GM11168 (cell line): ENCODE results near the gene JMJD8.

Experiments
- in situ Hi-C: fragments of 300-500 bp; cut with MboI; formaldehyde crosslinking; loops from one replicate; pipeline ENCODE4 v1.12.0; 2022; ENCODE audit warnings: low sequenced_read_pairs; ENCODE audit not compliant: unreplicated experiment

Gene JMJD8, protein sequence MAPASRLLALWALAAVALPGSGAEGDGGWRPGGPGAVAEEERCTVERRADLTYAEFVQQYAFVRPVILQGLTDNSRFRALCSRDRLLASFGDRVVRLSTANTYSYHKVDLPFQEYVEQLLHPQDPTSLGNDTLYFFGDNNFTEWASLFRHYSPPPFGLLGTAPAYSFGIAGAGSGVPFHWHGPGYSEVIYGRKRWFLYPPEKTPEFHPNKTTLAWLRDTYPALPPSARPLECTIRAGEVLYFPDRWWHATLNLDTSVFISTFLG

GRCh38 chr16:684071-684794 is at the start of gene JMJD8:
Gene JMJD8, minus strand, starts transcription at chr16:684334. Its CDS starts 15 bp downstream, at chr16:684319.
- in situ Hi-C loops: no loop called here

DNA sequence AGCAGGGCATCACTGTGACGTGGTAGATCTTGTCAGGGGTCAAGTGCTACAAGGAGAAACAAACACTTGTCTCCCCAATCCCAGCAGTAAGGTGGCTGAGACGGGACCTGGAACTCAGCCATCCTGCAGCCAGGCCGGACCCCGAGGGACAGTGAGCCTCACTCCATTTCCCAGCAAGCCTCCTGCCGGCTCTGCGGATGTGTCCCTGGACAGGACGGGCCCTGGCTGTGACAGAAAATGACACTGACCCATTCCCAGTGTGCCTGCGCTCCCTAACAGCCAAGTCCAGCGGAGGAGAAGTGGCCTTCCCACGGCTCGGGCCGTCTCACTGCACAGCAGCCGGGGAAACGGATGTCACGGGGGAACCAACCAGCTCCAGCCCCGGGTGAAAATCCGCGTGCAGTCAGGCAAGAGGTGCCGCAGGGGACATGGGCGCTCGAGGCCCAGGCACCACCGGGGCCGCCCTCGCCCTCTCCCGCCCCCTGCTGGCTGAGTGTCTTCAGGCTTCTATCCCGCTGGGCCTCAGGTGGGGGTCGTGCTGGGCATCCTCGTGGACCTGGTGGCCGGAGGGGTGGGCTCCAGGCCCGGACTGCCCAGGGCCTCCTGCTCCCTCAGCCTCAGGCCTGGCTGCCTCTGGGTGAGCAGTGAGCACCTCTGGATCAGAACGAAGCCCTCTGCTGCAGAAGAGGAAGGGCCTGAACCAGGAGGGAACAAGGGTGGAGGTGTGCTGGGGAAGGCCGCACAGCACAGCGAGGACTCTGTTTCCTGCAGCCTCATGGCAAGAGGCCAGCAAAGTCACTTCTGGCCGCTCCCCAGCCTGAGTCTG is 49.5 kb upstream of the JMJD8 start:
- in situ Hi-C loops: no loop called here

DNA sequence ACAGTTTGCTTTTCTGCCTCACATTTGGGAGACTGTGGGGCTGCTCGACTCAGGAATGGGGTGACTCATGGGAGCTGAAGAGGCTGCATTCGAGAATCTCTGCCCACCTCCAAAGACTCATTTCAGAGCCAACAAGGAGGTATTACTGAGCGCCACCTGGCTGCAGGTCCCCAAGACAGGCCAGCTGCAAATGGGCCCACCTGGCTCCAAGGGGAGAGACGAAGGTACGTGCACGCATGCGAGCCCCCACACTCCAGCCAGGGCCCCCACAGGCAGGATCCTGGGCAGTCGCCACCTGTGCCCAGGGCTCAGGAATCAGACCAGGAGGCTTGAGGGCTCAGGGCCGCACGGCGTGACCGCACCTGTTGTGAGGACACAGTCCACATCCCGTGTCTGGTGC is 48.8 kb upstream of the JMJD8 start:
- in situ Hi-C loops: no loop called here

DNA sequence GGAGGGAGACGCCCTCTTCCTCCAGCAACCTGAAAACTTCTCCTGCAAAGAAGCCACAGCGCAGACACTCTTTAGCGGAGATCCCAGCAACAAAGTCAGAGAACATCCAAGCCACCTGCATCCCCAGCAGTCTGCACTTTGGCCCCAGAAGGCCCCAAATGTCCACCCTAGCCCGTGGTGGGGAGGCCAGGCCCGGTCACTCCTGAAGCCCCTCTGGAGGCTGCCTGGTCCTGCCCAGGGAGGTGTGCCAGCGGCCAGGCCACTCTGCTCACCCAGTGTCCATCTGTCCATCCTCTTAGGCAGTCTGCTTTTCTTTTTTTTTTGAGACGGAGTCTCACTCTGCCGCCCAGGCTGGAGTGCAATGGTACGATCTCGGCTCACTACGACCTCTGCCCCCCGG is 48.2 kb upstream of the JMJD8 start:
- in situ Hi-C loops: no loop called here

- in situ Hi-C loops: no loop called here
Measured at GRCh38 chr16:730666-731509, 46.8 kb upstream of the JMJD8 start.

- in situ Hi-C loops: no loop called here
Measured at GRCh38 chr16:729768-730665, 45.9 kb upstream of the JMJD8 start.

- in situ Hi-C loops: no loop called here
Measured at GRCh38 chr16:728890-729744, 45.0 kb upstream of the JMJD8 start.

- in situ Hi-C loops: no loop called here
Measured at GRCh38 chr16:728131-728889, 44.2 kb upstream of the JMJD8 start.

DNA sequence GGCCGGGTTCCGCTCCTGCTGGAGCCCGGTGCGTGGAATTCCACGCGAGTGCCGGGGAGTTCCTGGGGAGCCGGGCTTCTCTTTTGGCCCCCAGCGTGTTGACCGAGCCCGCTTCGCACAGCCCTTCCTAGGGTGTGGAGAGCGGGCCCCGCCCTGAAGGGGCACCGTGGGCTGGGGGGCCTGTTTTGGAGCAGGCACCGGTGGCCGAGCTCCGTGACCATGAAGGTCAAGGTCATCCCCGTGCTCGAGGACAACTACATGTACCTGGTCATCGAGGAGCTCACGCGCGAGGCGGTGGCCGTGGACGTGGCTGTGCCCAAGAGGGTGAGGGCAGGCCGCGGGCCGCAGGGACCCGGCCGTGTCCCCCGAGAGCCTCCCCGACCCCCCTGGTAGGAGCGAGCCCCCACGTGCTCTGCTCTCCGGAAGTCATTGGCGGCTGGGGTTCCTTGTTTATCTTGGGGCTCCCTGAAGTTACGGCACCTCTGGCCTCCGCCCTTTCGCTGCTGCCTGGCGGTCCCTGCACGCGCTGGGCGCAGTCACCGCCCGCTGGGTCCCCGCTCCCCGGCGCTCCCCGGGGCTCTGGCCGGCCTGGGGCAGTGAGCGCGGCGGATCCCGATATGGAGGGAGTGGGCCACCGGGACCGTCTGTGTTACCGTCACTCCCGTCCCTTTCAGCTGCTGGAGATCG is 43.3 kb upstream of the JMJD8 start:
- in situ Hi-C loops: no loop called here

- in situ Hi-C loops: no loop called here
Measured at GRCh38 chr16:726438-727290, 42.5 kb upstream of the JMJD8 start, which contains the start of the genes CCDC78 and HAGHL. Gene CCDC78, minus strand, starts transcription at chr16:726443. Its CDS starts 76 bp downstream, at chr16:726367. Gene HAGHL, plus strand, starts transcription at chr16:727106. Its CDS starts 404 bp downstream, at chr16:727510.

DNA sequence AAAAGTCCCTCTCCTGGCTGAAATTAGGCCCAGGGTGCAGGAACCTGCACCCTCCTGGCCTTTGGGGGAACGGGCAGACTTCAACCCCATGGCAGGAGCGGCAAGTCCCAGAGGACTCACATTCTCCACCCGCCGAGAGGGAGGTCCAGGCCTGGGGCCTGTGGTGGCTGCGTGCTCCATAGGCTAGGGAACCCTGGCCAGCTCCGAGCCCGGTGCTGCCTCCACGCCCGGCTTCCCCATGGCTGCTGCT is 42.0 kb upstream of the JMJD8 start:
- in situ Hi-C loops: no loop called here

DNA sequence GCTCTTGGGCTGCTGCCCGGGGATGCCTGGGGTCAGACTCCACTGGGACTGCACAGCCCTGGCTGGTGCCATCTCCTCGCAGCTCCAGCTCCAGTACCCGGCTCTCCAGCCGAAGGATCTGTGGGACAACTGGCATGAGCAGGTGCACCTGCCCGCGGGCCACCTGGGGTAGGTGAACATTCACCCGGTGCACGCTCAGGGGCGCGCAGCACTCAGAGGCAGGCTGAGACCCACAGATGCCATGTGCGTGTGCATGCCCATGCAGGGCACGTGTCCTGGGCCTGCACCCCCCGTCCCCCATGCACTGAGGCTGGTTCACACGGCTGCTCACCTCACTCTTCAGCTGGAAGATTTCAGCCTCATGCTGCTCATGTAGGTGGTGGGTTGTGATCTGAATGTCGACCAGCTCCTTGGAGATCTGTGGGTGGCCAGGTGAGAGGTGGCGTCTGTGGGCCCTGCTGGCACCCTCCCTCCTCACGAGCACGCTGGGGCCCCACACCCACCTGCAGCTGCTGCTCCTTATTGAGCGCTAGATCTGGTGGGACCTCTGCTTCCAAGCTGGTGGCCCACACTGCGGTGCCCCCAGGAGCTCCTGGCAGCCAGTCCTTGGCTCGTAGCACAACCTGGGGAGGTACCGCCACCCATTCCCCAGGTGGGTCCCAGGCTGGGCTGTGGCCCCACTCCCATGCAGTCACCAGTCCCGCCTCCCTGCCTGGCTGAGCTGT is 41.5 kb upstream of the JMJD8 start:
- in situ Hi-C loops: no loop called here

DNA sequence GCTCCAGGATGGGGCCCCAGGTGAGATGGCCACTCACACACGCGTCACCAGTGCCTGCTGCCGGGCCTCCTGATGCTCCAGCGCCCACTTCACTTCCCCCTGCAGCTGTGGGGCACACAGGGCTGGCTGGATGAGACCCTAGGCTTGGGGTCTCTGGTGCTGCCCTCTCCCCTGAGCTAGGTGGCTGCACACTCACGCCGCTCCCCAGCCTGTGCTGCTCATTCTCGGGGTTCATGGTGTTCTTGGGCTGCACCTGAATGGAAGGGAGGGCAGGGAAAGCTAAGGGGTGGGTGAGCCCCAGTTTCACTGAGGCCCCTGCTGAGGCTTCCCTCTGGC is 40.9 kb upstream of the JMJD8 start:
- in situ Hi-C loops: no loop called here

- in situ Hi-C loops: no loop called here
Measured at GRCh38 chr16:724188-725040, 40.3 kb upstream of the JMJD8 start.

- in situ Hi-C loops: no loop called here
Measured at GRCh38 chr16:723695-724094, 39.6 kb upstream of the JMJD8 start.
